ENCODE results near the gene DPY19L2.

DPY19L2 gene

DNA sequence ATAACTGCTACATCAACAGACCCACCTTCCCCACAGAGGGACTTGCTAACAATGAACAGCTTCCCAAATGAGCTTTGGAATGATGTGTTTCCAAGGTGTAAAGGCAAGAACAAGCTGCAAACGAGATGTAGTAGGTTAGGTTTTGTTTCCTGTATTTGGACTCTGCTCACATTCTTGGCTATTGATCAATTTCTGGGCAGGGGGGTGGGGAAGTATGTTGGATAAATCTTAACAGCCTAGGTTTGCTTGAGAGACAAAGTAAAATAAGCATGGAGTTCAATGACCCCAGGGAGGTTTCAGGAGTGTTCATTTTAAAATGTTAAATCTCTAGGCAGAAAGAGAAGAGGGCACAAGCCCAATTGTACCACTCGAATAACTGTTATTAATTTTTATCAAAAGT is 146.6 kb downstream of the DPY19L2 start:
- no peak for DNase-seq

All from CD4-positive, alpha-beta T cell treated with Interleukin-6 for 4 hours (primary cell).